DMS53 (cell line): Measurements from ENCODE around the gene ZDHHC11.
"Not testable (repeated sequence)": the region's sequence is repeated elsewhere in the genome, so short reads cannot be mapped to it uniquely, and the experiment has no call there.

ENCODE experiments used
- DNase-seq: peaks from one replicate; lab custom pipeline; 2025; lab: John Stamatoyannopoulos, UW

Gene ZDHHC11

GRCh38 chr5:845031-845675 lies 5.6 kb downstream of the ZDHHC11 start:
- DNase-seq: not testable (repeated sequence)

GRCh38 chr5:844426-844825 lies 6.4 kb downstream of the ZDHHC11 start:
- DNase-seq: not testable (repeated sequence)

GRCh38 chr5:843926-844325 lies 6.9 kb downstream of the ZDHHC11 start:
- DNase-seq: not testable (repeated sequence)

- DNase-seq: not testable (repeated sequence)
These were observed 7.4 kb downstream of the ZDHHC11 start for GRCh38 chr5:843371-843770.

- not testable (repeated sequence) for DNase-seq
These were observed 8.2 kb downstream of the ZDHHC11 start for GRCh38 chr5:842402-843221.

GRCh38 chr5:841531-842401 lies 9.0 kb downstream of the ZDHHC11 start:
- not testable (repeated sequence) for DNase-seq

GRCh38 chr5:840974-841435 lies 9.8 kb downstream of the ZDHHC11 start:
- not testable (repeated sequence) for DNase-seq

- DNase-seq: not testable (repeated sequence)
These were observed 10.4 kb downstream of the ZDHHC11 start for GRCh38 chr5:840118-840973.

GRCh38 chr5:838431-838851 lies 12.3 kb downstream of the ZDHHC11 start:
- DNase-seq: not testable (repeated sequence)

GRCh38 chr5:837621-838121 lies 13.1 kb downstream of the ZDHHC11 start:
- DNase-seq: not testable (repeated sequence)

GRCh38 chr5:835933-836612 lies 14.7 kb downstream of the ZDHHC11 start:
- DNase-seq: not testable (repeated sequence)

- not testable (repeated sequence) for DNase-seq
These were observed 16.8 kb downstream of the ZDHHC11 start for GRCh38 chr5:834013-834412.

GRCh38 chr5:828194-828593 lies 22.6 kb downstream of the ZDHHC11 start:
- not testable (repeated sequence) for DNase-seq

- peak; percentile 66 for DNase-seq
These were observed 25.2 kb downstream of the ZDHHC11 start for GRCh38 chr5:825544-825943.

- no peak for DNase-seq
These were observed 29.3 kb downstream of the ZDHHC11 start for GRCh38 chr5:821504-821903.

- no peak for DNase-seq
These were observed 30.5 kb downstream of the ZDHHC11 start for GRCh38 chr5:820245-820644.

GRCh38 chr5:819078-819477 lies 31.7 kb downstream of the ZDHHC11 start:
- no peak for DNase-seq

- DNase-seq: no peak
These were observed 34.6 kb downstream of the ZDHHC11 start for GRCh38 chr5:816176-816575.

- DNase-seq: no peak
These were observed 35.3 kb downstream of the ZDHHC11 start for GRCh38 chr5:815449-815848.

- DNase-seq: not testable (repeated sequence)
These were observed 37.2 kb downstream of the ZDHHC11 start for GRCh38 chr5:813575-813974.
